COLO829 (cell line): Measurements from ENCODE around the gene NHERF2.

Experiments
- DNase-seq: peaks from one replicate; pipeline ENCODE4 v3.0.0; 2012; ENCODE audit warnings: low spot score

NHERF2 gene

DNA sequence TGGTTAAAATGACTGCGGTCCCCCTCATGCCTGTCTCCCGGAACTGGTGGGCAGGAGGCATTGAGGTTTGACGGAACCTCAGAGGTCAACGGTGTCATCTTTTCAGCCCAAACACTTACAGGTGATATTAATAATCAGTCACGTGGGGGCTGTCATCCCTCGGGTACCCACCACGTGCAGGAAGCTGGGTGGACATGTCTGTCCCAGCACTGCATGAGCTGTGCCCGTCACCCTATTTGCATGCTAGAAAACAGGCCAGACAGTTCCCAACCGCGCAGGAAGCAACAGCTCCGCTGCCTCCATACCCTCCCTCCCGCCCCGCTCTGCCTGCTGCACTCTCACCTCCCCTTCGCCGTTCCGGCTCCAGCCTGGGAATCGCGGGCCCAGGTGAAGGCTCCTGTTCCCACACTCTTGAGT, 35.6 kb upstream of the NHERF2 start:
- DNase-seq, result no peak

DNA sequence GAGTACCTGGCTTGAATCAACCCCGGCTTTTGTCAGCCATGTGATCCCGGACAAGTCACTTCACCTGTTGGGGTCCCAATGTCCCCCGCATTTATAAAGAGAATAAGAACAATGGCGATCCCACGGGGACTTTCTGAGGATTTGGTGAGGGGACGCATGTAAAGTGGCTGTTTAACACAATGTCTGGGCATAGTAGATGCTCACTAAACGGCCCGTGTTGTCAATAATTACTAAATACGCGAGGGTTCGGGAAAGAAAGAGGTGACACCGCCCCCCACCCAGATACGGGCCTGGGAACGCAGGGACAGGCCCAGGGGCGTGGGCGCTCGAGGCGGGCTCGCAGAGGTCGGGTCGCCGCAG, 35.1 kb upstream of the NHERF2 start:
- no peak for DNase-seq

DNA sequence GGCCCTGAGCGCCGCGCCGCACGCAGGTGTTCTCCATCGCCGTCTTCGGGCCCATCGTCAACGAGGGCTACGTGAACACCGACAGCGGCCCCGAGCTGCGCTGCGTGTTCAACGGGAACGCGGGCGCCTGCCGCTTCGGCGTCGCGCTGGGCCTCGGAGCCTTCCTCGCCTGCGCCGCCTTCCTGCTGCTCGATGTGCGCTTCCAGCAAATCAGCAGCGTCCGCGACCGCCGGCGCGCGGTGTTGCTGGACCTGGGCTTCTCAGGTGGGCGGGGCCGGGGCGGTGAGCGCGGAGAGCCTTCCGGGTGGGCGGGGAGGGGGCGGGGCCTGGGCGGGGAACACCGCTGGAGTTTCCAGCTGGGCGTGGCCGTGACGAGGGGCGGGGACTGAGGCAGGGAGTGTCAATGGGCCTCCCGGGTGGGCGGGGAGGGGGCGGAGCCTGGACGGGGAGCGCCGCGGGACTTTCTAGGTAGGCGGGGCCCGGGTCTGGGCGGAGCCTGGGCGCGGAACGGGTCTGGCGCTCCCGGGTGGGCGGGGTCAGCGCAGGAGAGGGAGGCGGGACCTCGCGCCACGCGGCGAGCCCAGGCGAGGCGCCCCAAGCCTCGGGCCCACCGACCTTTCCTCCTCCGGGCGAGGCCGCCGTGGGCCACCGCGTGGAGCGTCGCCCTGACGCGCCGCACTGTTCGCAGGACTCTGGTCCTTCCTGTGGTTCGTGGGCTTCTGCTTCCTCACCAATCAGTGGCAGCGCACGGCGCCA, 34.6 kb upstream of the NHERF2 start:
- DNase-seq, result peak; percentile 94

DNA sequence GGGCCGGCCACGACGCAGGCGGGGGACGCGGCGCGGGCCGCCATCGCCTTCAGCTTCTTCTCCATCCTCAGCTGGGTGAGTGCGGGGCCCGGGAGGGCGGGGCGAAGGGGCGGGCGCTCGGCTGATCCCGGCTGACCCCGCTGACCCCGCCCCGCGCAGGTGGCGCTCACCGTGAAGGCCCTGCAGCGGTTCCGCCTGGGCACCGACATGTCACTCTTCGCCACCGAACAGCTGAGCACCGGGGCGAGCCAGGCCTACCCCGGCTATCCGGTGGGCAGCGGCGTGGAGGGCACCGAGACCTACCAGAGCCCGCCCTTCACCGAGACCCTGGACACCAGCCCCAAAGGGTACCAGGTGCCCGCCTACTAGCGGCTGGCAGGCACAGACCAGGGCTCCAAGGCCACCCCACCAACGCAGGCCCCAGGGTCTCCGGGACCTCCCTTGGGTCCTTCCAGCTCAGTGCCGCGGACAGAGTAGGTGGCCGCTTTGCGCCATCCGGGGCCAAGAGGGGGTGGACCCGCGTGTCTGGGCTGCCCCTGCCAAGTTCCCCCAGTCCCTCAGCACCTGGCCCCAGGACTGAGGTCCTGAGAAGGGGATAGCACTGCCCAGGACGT, 33.9 kb upstream of the NHERF2 start:
- no peak for DNase-seq

DNA sequence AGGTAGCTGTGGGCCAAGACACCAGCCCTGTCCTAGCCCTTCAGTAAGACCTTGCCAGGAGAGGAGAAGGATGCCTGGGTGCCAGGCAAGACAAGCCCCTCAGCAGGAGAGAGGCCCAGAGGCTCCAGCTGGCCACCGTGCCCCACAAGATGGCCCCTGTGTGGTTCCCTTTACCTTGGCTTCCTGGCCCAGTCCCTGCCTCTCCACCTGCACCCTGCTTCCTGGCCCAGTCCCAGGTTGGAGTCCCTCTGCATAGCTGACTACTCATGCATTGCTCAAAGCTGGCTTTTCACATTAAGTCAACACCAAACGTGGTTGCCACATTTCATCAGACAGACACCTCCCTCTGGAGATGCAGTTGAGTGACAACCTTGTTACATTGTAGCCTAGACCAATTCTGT, 33.0 kb upstream of the NHERF2 start:
- no peak for DNase-seq

DNA sequence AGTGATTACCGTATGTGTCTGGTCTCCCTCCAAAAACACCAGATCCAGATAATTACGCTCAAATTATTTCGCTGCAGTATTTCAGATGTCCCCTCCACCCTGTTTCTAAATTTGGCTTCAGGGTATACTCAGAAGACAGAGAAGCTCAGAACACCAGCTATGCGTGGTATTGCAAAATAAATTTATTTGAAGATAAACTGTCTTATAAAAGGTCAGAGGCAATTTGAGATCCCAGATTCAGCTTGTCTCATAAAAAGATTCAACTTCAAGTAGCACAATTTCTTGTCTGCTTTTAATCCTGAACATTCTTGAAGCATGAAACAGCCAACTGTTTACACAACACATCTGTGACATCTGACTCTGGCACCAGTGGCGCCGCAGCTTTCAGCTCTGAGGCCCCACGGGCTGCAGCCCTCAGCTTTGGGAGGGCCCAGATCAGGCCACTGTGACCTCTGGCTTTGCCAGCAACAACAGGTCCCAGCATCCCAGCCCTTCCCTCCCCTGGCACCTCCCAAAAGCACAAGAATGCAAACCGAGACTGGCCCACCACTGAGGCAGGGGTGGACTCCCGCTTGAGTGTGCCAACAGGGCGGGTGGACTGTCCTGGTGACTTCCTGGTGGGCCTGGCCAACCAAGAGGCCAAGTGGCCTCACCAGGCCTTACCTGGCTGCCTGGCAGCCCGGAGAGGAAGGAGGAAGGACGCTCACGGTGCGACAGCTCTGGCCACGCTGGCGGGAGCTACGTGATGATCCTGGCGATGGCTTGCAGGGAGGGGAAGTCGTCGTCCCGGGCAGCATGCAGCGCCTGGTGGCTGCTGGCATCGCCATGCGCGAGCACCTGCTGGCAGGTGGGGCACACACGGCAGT, 29.0 kb upstream of the NHERF2 start:
- DNase-seq, result no peak

DNA sequence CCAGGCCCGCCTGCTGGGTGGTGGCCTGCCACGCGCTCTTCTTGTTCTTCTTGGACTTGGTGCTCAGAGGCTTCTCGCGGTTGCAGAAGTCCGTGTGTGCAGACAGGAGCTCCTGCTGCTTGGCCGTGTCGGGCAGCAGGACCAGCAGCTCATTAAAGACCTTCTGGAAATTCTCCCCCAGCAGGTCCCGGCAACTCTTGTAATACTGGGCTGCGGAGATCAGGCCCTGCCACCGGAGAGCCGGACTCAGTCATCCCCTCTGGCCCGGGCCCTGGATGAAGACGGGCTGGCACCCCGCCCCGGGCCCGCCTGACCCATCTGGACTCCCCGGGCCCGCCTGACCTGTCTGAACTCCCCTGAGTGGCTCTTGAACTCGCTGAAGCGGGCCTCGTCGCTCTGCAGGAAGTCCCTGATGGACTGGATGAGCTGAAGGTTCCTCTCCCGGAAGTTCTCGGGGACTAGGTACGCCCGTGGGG, 28.3 kb upstream of the NHERF2 start:
- no peak for DNase-seq

DNA sequence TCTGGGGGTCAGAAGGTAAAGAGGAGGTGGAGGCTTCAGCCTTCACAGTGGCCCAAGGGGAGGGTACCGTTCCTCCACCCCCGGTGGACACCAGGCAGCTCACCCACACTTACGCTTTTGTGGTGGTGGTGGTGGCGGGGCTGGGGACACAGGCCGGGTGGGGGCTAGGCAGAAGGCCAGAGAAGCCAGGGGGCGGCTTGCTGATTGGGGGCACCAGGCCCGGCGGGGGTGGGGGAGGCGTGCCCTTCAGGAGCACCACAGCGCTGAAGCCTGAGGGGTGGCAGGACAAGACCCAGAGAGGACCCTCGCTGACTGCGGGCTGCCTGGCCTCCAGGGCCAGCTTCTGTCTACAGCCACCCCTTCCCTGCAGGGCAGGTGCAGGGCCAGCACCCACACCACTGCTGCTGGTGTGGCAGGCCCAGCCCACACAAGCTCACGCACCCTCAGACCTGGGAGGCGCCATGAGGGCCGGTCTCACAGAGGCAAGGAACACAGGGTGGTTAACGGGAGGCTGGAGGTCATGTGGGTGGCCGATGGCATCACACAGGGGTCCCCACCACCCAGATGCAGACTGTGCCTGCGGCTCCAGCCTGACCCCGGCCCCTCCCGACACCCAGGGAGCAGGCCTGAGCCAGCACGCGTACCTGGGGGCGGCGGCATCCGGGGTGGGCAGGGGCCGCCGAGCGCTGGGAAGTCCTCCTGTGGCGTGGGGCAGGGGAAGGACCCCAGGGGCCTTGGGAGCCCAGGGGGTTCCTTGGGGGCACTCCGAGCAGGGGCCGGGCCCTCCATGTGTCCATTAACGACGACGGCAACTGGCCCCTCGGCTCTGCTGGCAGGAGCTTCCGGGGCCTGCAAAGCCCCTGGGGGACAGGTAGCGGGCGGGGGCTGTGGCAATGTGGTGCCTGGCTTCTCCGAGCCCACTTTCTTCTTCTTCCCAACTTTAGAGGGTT, 27.6 kb upstream of the NHERF2 start:
- no peak for DNase-seq

DNA sequence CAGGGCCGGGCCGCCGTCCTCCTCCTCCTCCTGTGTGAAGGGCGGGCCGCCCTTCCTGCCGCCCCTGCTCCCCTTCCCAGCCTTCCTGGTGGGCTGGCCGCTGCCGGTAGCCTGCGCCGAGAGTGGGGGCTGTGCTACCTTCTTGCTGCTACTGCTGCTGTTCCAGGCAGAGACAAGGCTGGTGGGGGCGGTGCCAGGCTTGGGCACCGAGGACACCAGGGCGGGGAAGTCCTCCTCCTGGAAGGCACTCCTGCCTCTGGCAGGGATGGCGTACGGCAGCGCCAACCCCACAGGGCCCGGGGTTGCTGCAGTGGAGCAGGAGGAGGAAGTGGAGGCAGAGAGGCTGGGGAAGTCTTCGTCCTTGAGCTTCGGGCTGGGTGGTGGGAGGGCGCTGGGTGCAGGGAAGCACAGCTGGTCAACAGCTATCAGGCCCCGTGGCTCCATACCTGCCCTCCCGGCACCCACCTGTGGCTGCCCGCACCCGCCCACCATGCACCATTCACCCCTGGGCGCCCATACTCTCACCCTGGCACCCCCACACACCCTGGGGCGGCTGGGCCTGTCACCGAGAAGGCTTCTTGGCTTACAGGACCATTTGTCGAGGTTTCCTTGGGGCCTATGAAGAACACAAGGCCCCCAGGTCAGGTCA, 26.7 kb upstream of the NHERF2 start:
- no peak for DNase-seq

DNA sequence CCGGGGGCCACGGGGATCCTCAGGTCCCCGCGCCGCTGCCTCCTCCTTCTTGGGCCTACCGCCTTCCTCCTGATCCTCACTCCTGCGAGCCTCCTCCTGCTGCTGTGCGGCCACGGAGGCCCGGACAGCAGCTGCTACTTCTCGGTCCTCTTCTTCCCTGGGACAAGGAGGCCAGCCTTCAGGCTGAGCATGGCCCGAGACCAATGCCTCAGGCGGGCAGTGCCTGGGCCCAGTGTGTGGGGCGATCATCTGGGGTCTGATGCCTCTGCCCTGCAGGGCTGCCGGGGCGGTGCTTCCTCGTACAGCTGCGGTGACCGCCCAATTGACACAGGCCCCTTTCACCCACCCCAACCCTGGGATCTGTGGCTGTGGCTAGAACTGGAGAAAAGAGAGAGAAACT, 25.7 kb upstream of the NHERF2 start:
- no peak for DNase-seq

DNA sequence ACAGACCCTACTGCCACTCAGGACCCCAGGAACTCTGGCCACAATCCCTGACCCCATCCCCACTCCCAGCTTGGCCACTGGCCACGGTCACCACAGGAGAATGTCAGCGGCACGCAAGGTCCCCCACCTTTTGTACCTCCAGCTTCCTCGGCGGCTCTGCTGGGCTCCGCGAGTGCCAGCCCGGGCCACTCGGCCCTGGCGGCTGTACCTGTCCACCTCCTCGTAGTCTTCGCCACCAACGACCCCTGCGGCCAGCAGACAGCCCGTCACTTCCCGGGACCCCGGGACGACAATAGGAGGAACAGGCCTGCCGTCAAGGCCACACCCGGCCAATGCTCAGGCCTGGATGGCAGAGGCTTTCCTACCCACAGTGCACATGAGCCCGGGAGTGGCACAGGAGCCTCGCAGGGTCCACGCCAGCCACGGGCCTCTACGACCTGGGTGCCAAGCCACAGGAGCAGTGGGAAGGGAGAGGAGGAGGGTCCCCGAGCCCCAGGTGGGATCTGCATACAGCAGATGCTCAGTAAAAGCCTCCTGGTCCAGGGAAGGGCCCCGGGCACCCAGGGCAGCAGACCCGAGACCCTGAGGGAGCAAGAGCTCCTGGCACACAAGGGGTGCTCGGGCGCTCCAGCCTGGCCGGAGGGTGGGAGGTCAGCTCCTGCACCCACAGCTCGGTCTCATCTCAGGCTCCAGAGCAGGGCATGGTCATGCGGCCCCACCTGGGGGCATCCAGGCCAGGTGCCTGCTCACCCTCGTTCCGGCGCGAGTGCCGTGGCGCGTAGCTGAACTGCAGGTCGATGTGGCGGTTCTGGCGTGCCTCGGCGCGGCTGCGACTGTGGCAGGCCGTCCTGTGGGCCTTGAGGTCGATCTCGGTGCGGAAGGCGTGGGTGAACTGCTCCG, 25.0 kb upstream of the NHERF2 start:
- no peak for DNase-seq

DNA sequence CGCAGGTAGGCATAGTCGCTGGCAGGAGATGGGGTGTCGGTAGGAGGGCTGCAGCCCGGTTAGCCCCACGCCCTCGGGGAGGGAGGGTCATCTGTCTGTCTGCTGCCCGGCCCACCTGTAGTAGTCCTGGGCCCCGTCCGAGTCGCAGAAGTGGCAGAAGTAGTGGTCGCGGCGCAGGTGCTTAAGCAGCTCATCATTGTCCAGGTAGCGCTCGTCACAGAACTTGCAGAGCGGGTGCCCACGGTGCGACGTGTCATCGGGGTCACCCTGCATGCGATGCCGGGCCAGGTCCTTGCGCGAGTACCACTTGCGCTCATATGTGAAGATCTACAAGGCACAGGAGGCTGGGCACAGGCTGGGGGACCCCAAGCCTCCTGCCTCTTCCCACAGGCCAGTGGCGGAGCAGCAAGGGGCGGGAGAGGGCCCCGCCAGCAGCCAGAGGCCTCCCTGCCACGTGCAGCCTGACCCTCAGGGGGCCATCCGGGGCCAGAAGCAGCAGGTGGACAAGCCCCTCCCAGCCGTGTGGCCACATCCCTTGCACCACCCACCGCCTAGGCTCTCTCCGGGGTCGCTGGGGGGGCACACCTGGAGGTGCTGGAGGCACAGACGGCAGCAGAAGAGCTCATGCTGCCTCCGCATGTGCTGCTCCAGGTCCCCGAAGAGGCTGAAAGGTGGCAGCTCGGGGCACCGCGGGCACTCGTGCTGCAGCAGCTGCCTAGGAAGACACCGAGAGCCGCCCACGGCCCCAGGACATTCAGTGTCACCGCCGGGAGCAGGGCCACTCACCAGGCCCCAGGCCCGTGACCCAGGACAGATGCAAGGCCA, 24.1 kb upstream of the NHERF2 start:
- no peak for DNase-seq

DNA sequence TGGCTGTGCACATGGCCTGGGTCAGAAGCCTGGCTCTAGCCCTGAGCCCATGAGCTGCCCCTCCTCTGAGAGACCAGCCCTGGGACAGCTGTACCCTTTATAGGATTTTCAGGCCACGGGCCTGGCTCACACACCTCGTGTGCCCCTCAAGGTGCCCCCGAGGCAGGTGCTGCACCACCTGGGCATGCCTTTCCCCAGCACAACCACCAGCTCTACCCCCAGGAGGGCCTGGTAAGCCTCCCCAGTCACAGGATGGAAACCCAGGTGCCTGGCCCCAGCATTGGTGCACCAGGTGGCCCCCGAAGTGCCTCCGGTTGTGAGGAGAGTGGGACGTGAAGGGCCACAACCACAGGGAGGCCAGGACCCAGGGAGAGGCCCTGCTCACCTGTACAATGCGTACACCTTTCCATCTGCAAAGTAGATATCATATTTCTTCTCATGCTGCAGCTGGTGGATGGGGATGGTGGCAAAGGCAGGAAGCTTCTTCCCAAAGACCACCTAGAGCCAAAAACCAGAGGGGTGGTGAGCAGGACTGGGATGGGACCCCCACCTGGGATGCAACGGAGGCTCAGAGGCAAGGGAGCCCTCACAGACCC, 23.4 kb upstream of the NHERF2 start:
- no peak for DNase-seq

DNA sequence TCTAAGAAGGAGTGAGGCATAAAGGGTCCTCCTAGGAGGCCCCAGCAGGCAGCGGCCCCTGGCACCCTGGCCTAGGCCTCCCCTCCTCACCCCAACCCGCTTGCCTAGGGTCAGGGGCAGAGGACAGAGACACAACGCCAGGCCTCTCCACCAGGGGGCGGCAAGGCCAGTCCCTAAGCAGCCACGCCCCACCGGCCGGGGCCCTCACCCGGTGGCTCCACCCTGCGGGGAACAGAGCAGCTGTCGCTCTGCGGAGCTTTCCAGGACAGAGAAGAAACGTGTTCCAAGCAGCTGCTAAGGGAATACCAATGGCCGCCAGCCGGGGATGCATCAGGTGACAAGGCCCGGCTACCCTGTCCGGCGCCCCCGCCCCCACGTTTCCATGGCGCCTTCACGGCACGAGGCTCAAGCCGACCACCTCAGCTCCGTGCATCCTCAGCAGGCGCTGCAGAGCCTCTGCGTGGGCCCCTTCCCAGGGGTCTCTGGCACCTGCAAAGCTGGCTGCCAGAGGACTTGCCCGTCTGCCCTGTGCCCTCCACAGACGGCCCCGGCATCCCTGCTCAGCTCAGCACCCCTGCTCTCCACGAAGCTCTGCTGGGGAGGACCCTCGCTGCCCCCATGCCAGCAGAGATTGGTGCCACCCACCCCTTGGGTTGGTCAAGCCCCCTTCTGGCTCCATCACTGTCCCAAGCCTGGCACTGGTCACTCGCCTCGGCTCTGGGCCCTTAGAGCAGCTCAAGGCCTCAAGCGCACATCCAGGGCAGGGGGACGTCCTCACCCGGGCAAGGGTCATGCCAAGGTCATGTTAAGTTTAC, 22.7 kb upstream of the NHERF2 start:
- peak; percentile 79 for DNase-seq

DNA sequence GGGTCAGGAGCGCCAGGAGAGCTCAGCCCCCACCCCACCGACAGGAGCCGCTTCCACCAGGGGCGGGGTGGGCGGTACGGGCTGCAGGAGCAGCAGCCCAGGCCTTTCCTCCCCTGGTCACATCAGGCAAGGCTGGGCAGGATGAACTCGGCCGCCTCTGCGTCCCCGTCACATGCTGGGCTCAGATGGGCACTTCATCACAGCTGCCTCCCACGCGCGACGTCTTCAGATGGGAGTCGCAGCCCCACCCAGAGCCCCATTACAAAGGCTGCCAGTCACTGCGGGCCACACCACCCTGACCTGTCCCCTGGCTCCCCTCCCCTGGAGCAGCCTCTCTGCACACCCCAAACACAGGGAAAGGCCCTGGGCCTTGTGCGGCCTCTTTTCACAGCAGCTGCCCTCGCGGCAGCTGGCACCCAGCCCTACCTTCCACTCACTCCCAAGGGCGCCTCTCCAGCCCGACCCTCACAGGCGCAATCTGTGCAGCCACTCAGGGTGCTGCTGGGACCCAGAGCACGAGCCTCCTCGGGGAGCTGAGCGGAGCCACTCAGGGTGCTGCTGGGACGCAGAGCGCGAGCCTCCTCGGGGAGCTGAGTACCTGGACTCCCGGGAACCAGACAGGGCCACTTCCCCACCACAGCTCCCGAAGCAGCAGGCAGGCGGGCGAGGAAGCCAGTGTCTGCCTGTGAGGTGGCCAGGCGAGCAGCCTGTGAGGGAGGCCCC, 21.7 kb upstream of the NHERF2 start:
- DNase-seq, result no peak

DNA sequence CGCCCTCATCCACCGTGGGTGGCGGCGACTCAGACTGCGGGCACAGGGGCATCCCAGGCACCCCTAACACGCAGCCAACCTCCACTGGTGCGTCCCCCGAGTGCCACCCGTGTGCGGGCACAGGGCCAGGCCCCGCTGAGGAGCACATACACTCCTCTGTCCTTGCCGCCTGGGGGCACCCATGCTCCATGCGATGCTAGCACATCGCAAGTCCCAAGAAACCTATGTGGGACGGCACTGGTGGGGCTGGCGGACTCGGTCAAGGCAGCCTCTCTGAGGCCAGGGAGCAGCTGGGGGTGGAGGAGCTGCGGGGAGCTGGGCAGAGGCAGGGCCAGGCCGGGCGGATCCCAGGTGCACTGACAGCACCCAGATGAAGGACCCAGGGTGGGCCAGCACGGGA, 21.1 kb upstream of the NHERF2 start:
- DNase-seq, result no peak

DNA sequence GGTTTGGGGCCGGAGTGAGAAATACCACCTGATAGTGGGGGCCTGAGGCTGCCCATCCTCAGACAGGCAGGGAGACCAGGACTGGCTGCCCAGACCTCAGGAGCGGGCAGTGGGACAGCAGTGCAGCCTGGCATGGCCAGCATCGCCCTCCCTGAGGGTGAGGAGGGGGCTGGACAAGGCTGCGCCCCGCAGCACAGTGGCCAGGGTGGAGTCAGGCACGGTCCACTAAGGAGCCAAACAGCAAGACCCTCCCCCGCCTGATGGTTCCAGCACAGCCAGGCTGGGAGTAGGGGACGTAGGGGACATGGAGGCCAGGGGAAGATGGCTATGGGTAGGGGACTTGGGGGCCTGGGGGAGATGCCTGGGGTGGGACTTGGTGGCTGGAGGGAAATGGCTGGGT, 20.4 kb upstream of the NHERF2 start:
- DNase-seq, result no peak
